IPS DF 6.9 (cell line): Measurements from ENCODE around the gene CD180.

ENCODE experiments used
- DNase-seq: peaks from one replicate; pipeline ENCODE4 v3.0.0-alpha.2; 2013; ENCODE audit warnings: low read depth, low spot score
- H3K27ac ChIP-seq: one replicate; pipeline ENCODE4 v1.5.1; 2013; ENCODE audit warnings: low read length, control low read depth
- H3K27me3 ChIP-seq: 2 replicates; pipeline ENCODE4 v1.6.1; 2013; ENCODE audit warnings: mild to moderate bottlenecking, low read length; ENCODE audit not compliant: control insufficient read depth, insufficient read depth
- H3K36me3 ChIP-seq: 2 replicates; pipeline ENCODE4 v1.6.1; 2013; ENCODE audit warnings: low read length; ENCODE audit not compliant: control insufficient read depth, insufficient read depth
- H3K4me1 ChIP-seq: 2 replicates; pipeline ENCODE4 v1.6.1; 2013; ENCODE audit warnings: low read length; ENCODE audit not compliant: control insufficient read depth, insufficient read depth
- H3K4me3 ChIP-seq: 2 replicates; pipeline ENCODE4 v1.5.1; 2013; ENCODE audit warnings: mild to moderate bottlenecking, low read length
- H3K9me3 ChIP-seq: 2 replicates; pipeline ENCODE4 v1.6.1; 2013; ENCODE audit warnings: low read length, inconsistent platforms; ENCODE audit not compliant: control insufficient read depth, insufficient read depth
- WGBS: extraction: QIAGEN DNeasy Blood & Tissue Kit; methylation state at CpG from one replicate; pipeline ENCODE4 v1.1.7; 2013; ENCODE audit warnings: mixed read lengths, missing lambda C conversion rate; ENCODE audit not compliant: insufficient read length, insufficient coverage; 5-methylcytosine and 5-hydroxymethylcytosine counted together

The CD180 gene

GRCh38 chr5:67196537-67197059, at the start of gene CD180:
TSS of gene CD180 (minus strand) at chr5:67196799. CDS start at chr5:67196641, 158 bp downstream.
- no CpG with 5 or more reads among the region's 5 CpGs for WGBS
- Histone ChIP-seq H3K9me3 (no peaks in the 10 kb centered on the region), H3K27ac (no peak within 1 kb of the TSS), H3K27me3 (no peaks in the 10 kb centered on the region), H3K36me3 (no peaks in the 10 kb centered on the region), H3K4me1 (no peaks in the 10 kb centered on the region), H3K4me3 (no peak within 1 kb of the TSS)
- no peak for DNase-seq

- DNase-seq = peak; percentile 52
- Histone ChIP-seq H3K27ac (no peak overlapping the region), H3K27me3 (no peaks in the 10 kb centered on the region), H3K9me3 (no peaks in the 10 kb centered on the region), H3K36me3 (no peaks in the 10 kb centered on the region), H3K4me1 (no peaks in the 10 kb centered on the region), H3K4me3 (no peak overlapping the region)
- WGBS = 100% methylated on average over 1 of the region's 2 CpGs
Observed at GRCh38 chr5:67246108-67246507, 49.5 kb upstream of the CD180 start.

GRCh38 chr5:67245259-67245846, 48.8 kb upstream of the CD180 start:
- Histone ChIP-seq H3K36me3 (no peaks in the 10 kb centered on the region), H3K9me3 (no peaks in the 10 kb centered on the region), H3K4me1 (no peaks in the 10 kb centered on the region), H3K4me3 (no peak overlapping the region), H3K27me3 (no peaks in the 10 kb centered on the region), H3K27ac (no peak overlapping the region)
- no CpG with 5 or more reads among the region's 3 CpGs for WGBS
- no peak for DNase-seq

- Histone ChIP-seq H3K4me1 (no peaks in the 10 kb centered on the region), H3K9me3 (no peaks in the 10 kb centered on the region), H3K36me3 (no peaks in the 10 kb centered on the region), H3K27ac (no peak overlapping the region), H3K4me3 (no peak overlapping the region), H3K27me3 (no peaks in the 10 kb centered on the region)
- no peak for DNase-seq
- WGBS = no CpG with 5 or more reads among the region's 3 CpGs
Observed at GRCh38 chr5:67244345-67244793, 47.8 kb upstream of the CD180 start.

GRCh38 chr5:67243944-67244343, 47.3 kb upstream of the CD180 start:
- no peaks in the 10 kb centered on the region for H3K36me3 ChIP-seq
- H3K27ac ChIP-seq = no peak overlapping the region
- no peaks in the 10 kb centered on the region for H3K4me1 ChIP-seq
- no peak for DNase-seq
- no peak overlapping the region for H3K4me3 ChIP-seq
- no peaks in the 10 kb centered on the region for H3K27me3 ChIP-seq
- no peaks in the 10 kb centered on the region for H3K9me3 ChIP-seq
- WGBS = no CpG with 5 or more reads among the region's 4 CpGs

GRCh38 chr5:67243349-67243748, 46.8 kb upstream of the CD180 start:
- Histone ChIP-seq H3K4me3 (no peak overlapping the region), H3K27ac (no peak overlapping the region), H3K27me3 (no peaks in the 10 kb centered on the region), H3K36me3 (no peaks in the 10 kb centered on the region), H3K4me1 (no peaks in the 10 kb centered on the region), H3K9me3 (no peaks in the 10 kb centered on the region)
- DNase-seq = no peak
- no CpG with 5 or more reads among the region's 1 CpG for WGBS

GRCh38 chr5:67241326-67241725, 44.7 kb upstream of the CD180 start:
- H3K27ac ChIP-seq = no peak overlapping the region
- DNase-seq = no peak
- H3K4me3 ChIP-seq = no peak overlapping the region

GRCh38 chr5:67240846-67241245, 44.2 kb upstream of the CD180 start:
- no peak for DNase-seq
- H3K27ac ChIP-seq = no peak overlapping the region
- no peaks in the 10 kb centered on the region for H3K27me3 ChIP-seq
- no peaks in the 10 kb centered on the region for H3K4me1 ChIP-seq
- no peaks in the 10 kb centered on the region for H3K36me3 ChIP-seq
- H3K9me3 ChIP-seq = no peaks in the 10 kb centered on the region
- H3K4me3 ChIP-seq = no peak overlapping the region
- WGBS = no CpG with 5 or more reads among the region's 3 CpGs

More at GRCh38 chr5:67241326-67241725, 44.7 kb upstream of the CD180 start:
- H3K27me3 ChIP-seq = no peaks in the 10 kb centered on the region
- H3K36me3 ChIP-seq = no peaks in the 10 kb centered on the region
- H3K4me1 ChIP-seq = no peaks in the 10 kb centered on the region
- no peaks in the 10 kb centered on the region for H3K9me3 ChIP-seq

- Histone ChIP-seq H3K36me3 (no peaks in the 10 kb centered on the region), H3K27me3 (no peaks in the 10 kb centered on the region), H3K4me3 (no peak overlapping the region), H3K9me3 (no peaks in the 10 kb centered on the region), H3K4me1 (no peaks in the 10 kb centered on the region), H3K27ac (no peak overlapping the region)
- no peak for DNase-seq
Observed at GRCh38 chr5:67240065-67240464, 43.5 kb upstream of the CD180 start.

- Histone ChIP-seq H3K9me3 (no peaks in the 10 kb centered on the region), H3K4me1 (no peaks in the 10 kb centered on the region), H3K27ac (no peak overlapping the region), H3K4me3 (no peak overlapping the region), H3K36me3 (no peaks in the 10 kb centered on the region), H3K27me3 (no peaks in the 10 kb centered on the region)
- WGBS = no CpG with 5 or more reads among the region's 8 CpGs
- no peak for DNase-seq
Observed at GRCh38 chr5:67238191-67238590, 41.6 kb upstream of the CD180 start.

- Histone ChIP-seq H3K4me3 (no peak overlapping the region), H3K27ac (no peak overlapping the region), H3K9me3 (no peaks in the 10 kb centered on the region), H3K36me3 (no peaks in the 10 kb centered on the region), H3K27me3 (no peaks in the 10 kb centered on the region), H3K4me1 (no peaks in the 10 kb centered on the region)
- no CpG with 5 or more reads among the region's 12 CpGs for WGBS
- no peak for DNase-seq
Observed at GRCh38 chr5:67235399-67236110, 39.0 kb upstream of the CD180 start.
